ENCODE data around the gene ARHGAP1.
A peak's percentile ranks its signal among the peaks of the same experiment; 100 is the strongest.
"Not testable (repeated sequence)": the region's sequence is repeated elsewhere in the genome, so short reads cannot be mapped to it uniquely, and the experiment has no call there.

ARHGAP1 gene

DNA sequence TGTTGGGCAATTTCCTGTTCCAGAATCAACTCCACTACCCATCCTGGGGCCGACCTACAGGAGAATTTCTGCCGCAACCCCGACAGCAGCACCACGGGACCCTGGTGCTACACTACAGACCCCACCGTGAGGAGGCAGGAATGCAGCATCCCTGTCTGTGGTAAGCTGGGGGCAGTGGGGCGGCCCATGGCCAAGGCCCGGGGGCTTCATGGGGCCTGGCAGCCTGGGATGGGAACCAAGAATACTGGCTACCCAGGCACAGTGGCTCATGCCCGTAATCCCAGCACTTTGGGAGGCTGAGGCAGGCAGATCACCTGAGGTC is 22.9 kb upstream of the ARHGAP1 start:
- DNase-seq (ENCODE audit: low spot score), result no peak

DNA sequence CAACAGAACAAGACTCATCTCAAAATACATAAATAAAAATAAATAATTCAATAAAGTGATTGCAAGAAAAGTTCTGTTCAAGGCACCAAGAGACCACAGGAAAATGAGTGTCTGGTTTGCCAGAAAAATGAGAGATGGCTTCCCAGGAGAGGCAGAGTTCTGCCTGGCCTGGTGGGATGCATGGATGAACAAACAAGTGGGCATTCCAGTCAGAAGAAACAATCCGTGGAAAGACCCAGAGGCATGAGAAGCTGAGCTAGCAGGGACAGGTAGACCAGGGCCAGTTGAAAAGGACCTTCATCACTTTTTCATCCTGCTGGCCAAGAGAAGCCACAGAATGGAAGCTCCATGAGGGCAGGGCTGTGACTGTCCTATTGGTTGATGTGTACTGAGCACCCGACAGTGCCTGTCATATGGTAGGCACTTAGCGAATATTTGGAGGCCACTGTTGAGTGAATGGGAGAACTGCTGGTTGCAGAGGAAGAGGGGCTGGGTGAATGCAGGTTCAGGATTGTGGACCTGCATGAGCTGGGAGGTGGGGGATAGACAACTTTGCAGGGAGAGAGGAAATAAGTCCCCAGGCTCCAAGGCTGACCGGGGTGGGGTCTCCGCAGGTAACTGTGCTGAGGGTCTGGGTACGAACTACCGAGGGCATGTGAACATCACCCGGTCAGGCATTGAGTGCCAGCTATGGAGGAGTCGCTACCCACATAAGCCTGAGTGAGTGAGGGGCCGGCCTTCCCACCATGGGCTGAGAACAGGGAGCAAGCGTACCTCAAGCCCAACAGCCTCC is 22.3 kb upstream of the ARHGAP1 start:
- no peak for DNase-seq (ENCODE audit: low spot score)

DNA sequence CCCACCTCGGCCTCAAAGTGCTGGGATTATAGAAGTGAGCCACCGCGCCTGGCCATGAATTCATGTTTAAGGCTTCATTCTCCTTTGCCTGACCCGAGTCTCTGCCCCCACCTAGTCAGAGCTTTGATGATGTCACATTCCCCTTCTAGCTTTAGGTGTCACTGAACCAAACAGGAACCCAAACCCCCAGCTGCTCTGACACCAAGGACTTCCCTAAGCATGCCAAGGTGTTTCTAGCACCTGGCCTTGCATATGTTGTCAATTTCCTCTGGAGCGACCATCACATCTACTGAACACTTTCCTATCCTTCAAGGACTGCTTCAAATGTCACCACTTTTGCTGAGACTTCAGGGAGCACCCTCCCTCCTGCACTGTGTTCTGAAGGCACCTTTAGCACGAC is 20.9 kb upstream of the ARHGAP1 start:
- no peak for DNase-seq (ENCODE audit: low spot score)

DNA sequence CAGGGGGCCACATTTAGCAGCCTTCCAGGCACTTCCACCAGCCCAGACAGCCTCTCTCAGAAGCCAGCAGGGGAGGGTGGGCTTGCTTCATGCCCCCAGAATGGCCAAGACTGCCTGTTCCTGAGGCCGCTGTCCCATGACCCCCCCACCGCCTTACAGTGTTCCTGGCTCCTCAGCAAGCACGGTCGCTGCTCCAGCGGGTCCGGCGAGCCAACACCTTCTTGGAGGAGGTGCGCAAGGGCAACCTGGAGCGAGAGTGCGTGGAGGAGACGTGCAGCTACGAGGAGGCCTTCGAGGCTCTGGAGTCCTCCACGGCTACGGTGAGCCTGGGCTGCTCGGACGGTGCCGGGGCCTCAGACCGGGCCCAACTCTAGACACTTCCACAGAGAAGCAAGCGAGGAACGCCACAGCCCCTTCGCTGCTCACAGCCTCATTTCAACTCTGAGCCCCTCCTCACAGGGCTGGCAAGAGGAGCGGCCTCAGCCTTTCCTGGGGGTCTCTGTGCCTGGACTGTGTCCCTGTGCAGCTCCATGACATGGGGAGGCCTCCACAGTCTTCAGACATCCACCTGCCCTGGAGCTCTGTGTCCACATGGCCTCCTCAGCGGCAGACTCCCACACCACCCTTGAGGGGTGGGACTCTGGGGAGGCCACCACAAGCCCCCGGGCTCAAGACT is 19.3 kb upstream of the ARHGAP1 start:
- no peak for DNase-seq (ENCODE audit: low spot score)

DNA sequence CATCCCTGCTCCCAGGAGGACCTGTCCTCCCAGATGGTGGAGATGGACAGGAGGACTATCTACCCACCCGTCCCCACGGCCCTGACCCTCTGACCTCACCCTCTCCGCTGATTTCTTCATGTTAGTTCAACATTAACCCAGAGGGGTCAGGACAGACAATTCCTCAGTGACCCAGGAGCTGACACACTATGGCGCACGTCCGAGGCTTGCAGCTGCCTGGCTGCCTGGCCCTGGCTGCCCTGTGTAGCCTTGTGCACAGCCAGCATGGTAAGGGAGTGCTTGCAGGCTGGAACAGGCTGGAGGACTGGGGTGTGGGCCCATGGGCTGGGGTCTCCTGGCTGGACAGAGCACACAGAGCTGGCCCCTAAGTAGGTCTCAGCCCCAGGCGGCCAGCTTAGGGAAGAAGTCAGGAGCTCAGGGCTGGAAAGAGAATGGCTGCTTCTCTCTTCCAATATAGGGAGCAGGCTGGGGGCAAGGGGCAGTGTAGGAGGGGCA is 18.7 kb upstream of the ARHGAP1 start, which contains the start of gene F2:
Gene F2, plus strand, starts transcription at position 166 of the 495 bp plus-strand sequence. Its CDS starts 23 bp downstream, at position 189.
- DNase-seq (ENCODE audit: low spot score), result no peak

DNA sequence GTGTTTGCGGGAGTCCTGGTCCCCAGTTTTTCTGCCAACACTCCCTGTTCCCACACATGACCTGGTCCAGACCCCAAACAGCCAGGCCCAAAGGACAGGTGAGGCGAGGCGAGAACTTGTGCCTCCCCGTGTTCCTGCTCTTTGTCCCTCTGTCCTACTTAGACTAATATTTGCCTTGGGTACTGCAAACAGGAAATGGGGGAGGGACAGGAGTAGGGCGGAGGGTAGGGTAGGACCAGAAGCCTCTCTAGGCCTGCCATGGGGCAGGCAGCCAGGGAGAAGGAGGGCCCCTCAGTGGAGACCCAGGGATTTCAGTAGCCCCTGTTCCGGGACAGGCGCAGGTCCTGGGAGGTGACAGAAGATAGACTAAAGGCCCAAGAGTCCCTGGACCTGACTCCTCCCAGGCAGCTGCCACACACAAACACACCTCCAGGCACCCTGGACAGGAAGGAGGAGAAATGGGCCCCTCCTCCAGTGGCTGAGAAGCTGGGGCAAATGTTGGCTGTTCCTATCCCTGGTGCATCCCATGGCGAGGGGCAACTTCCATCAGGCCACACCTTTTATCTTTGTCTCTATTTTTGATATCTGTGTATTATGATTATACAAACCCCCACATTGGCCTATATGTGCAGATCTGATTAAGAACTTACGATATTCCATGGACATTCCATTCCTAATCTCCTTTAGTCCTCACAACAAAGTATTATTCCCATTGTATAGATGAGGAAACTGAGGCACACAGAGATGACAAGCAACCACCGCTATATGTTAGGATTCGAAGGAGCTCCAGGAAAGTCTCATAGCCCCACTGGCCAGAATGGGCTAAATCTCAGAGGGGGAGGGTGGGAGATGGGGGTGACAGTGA is 18.0 kb upstream of the ARHGAP1 start:
- DNase-seq (ENCODE audit: low spot score), result no peak

DNA sequence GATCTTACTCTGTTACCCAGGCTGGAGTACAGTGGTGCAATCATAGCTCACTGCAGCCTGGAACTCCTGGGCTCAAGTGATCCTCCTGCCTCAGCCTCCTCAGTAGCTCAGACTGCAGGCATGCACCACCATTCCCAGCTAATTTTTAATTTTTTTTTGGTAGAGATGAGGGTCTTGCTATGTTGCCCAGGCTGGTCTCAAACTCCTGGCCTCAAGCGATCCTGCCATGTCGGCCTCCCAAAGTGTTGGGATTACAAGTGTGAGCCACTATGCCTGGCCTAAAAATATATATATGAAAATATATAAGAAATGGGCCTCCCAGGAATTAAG is 17.4 kb upstream of the ARHGAP1 start:
- DNase-seq (ENCODE audit: low spot score), result not testable (repeated sequence)

DNA sequence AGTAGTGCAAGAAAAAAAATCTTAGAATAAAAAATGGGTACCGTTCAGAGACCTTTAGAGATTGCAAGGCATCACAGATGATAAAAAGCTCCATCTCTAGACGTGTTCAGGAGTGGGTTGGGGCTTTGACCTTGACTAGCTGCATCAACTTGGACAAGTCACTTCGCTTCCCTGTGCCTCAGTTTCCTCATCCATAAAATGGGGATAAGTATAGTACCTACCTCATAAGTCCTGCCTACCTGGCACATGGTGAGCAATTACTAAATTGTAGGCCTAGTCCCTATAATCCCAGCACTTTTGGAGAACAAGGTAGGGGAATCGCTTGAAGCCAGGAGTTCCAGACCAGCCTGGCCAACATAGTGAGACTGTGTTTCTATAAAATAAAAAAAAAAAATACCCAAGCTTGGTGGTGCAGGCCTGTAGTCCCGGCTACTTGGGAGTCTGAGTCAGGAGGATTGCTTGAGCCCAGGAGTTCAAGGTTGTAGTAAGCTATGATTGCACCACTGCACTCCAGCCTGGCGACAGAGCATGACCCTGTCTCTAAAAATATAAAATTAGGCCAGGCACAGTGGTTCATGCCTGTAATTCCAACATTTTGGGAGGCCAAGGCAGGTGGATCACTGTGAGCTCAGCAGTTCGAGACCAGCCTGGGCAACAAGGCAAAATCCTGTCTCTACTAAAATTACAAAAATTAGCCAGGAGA is 12.6 kb upstream of the ARHGAP1 start:
- DNase-seq (ENCODE audit: low spot score), result no peak

DNA sequence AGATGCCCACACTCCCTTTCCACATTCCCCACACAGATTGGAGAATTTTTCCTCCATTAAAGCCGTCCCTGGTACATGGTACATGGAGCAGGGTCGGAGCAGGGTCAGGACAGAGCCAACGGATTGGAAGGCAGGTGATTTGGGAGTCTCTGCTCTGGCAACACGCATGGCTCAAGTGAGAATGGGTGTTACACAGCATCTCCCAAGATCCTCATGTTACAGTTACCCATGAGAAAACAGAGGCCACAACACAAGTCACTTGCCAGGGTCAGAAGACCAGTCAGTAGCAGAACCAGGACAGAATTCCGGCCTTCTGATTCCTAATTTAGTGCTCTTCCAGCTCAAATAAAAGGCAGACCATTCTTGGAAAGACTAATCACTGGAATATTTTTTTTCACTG is 10.9 kb upstream of the ARHGAP1 start:
- no peak for DNase-seq (ENCODE audit: low spot score)

DNA sequence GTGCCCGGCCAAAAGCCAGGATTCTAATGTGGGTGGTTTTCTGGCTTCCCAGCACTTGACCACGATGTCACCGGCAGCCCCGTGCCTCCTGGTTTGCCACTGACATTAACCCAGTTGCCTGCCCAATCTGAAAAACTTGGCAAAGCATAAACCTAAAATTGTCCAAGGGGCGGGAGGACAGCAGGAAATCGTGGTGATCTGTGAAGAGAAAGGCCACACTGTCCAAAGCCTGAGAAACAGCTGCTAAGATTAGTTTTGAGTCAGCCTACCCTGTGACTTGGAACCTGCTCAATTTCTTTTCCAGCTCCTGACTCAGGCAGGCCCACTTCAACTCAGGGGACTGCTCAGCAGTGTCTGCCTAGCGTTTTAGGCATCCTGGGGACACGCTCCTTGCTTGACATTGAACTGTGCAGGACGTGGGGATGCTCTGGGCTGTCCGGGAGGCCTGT is 10.4 kb upstream of the ARHGAP1 start:
- DNase-seq (ENCODE audit: low spot score), result peak; percentile 86

DNA sequence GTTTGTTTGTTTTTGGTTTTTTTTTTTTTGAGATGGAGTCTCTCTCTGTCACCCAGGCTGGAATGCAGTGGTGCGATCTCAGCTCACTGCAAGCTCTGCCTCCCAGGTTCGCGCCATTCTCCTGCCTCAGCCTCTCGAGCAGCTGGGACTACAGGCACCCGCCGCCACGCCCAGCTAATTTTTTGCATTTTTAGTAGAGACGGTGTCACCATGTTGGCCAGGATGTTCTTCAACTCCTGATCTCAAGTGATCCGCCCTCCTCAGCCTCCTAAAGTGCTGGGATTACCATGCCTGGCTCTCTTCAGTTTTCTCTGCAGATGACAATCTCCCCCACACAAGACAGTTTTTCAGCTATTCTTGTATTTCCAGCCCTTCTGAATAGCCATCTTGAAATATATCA is 8.9 kb upstream of the ARHGAP1 start:
- not testable (repeated sequence) for DNase-seq (ENCODE audit: low spot score)

DNA sequence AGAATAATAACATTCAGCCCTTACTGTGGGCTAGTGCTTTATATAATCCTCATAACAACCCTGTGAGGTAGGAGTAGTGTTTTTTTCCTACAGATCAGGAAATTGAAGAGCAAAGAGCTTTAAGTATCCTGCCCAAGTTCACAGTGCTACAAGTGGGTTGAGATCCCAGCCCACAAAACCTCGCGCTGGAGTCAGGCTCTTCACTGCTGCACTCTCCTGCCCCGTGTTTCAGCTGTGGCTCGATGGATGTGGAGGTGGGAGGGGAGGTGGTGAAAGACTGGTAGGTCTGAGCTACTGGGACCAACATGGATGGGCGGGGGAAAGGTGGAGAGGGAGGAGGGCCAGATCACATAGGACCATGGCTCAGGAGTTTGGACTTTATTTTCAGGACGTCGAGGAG is 6.5 kb upstream of the ARHGAP1 start:
- DNase-seq (ENCODE audit: low spot score), result no peak

DNA sequence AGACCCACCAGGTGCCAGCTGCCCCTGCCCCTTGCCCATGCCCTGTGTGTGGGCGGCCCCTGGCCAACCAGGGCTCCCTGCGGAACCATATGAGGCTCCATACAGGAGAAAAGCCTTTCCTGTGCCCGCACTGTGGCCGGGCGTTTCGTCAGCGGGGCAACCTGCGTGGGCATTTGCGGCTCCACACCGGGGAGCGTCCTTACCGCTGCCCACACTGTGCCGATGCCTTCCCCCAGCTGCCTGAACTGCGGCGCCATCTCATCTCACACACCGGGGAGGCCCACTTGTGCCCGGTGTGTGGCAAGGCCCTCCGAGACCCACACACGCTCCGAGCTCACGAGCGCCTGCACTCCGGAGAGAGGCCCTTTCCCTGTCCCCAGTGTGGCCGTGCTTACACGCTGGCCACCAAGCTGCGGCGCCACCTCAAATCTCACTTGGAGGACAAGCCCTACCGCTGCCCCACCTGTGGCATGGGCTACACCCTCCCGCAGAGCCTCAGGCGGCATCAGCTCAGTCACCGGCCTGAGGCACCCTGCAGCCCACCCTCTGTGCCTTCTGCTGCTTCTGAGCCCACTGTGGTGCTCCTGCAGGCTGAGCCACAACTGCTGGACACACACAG is 4.8 kb upstream of the ARHGAP1 start:
- no peak for DNase-seq (ENCODE audit: low spot score)

DNA sequence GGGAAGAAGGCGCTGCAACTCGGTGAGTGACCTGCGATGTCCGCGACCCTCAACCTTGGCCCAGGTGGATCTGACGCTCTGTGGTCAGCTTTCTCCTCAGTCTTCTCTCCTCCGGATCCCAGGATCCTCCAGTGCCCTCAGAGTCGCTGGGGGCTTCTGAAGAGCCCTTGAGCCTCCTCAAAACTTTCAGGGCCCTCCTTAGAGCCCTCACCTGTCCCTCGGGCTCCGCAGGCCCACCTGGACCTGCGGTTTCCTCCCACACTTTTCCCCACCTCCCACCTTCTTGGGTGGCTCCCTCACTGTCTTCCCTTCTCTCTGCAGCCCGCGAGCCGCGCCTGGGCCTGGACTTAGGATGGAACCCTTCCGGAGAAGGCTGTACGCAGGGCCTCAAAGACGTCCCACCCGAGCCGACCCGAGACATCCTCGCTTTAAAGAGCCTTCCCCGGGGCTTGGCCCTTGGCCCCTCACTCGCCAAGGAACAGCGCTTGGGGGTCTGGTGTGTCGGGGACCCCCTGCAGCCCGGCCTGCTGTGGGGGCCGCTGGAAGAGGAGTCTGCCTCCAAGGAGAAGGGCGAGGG is 747 bp upstream of the ARHGAP1 start:
- DNase-seq (ENCODE audit: low spot score), result no peak

DNA sequence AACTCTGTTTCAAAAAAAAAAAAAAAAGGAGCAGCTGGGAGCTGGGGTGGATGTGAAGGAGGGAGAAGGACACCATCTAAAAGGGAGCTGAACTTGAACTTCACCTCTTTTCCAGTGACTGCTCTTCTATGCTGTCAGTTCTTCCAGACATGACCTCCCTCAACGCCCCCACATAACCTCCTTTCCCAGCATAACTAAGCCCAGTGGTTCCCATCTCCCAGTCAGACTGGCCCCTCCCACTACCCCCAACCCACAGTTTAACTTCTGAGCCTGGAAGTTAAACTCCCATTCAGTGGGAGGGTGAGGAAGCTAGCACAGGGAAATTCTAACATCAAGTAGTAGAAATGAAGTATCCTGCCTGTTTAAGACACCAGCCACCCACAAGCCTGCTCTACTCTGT is 1.8 kb downstream of the ARHGAP1 start:
- no peak for DNase-seq (ENCODE audit: low spot score)

DNA sequence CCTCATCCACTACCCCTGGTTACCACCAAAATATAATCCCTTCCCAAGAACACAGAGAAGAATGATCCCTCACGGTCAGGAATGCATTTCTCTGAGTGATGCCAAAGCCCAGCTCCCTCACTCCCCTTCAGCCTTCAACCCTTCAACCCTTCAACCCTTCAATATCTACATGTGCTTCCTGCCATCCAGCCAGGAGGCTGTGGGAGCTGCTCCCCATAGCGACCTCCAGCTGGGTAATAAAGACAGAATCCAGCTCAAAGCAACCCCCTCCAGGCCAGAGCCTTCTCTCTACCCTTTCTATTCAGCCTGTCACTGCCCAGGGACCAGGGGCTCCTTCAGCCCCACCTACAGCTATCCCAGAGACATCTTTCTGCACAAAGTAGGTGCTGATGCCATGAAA is 2.7 kb downstream of the ARHGAP1 start:
- no peak for DNase-seq (ENCODE audit: low spot score)

DNA sequence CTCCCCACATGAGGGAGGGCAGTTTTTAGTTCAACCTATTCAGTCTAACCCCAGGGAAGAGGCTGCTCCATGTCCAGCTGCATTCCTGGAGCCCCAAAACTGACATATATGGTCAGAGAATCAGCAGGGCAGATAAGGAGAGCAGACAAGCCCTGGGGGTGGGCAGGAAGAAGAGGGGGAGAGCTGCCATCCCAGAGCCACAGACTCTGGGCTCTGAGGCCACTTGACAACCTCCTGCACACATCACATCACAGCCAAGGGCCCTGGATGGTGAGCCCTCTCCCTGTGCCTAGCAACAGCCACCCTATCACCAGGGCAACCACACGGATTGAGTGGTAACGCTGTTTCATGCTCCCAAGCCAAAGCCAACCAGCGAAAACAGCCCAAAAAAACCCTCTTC is 3.1 kb downstream of the ARHGAP1 start:
- DNase-seq (ENCODE audit: low spot score), result no peak

DNA sequence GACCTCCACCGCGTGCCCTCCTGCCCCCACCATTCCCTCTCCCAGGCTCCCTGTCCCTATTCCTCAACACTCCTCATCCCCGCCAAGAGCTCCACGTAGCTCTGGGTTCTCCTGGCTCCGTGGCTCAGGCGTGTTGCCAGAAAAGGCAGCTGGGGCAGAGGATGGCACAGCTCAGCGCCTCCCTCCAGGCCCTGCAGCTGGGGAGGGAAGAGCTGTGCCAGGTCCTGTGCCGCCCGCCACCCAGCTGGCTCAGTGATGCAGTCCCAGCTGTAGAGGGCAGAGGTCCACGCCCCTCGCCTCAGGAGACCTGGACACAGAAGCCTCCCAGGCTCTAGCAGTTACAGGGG is 4.2 kb downstream of the ARHGAP1 start:
- DNase-seq (ENCODE audit: low spot score), result no peak

DNA sequence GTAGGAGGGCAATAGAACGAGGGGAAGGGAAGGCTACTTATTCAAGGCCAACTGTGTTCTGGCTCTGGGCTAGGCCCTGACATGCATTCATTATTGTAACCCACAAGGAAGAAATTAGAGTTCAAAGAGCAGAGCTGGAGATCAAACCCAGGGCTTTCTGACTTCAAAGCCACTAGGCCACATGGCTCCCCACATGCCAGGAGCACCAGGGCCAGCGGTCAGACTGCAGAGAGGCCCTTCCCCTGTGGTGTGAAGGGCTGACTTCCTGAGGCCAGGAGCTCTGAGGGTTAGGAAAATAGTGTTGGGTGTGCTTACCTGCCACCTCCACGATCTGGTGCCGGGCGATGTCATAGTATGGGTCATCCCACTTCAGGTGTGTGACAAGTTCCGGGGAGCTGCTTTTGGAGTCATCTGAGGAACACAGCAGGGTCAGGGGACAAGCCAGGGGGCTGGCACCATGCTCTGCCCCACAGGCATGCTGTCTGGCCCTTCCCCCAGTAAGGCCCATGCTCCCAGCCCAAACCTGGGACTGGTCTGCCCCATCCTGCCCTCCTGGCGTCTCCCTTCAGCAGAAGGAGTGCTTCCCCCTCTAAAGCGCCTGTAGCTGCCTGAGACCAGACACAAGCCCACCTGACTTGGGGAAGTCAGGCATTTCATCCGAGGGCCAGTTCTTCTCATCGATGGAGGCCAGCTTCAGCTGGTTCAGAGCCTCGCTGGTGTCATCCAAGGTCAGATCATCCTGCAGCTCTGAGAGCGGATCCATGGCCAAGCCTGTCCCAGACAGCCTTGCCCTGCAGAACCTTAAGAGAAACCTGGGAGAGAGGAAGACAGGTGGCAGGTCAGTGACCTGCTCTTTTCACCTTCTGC is 4.8 kb downstream of the ARHGAP1 start:
- no peak for DNase-seq (ENCODE audit: low spot score)

DNA sequence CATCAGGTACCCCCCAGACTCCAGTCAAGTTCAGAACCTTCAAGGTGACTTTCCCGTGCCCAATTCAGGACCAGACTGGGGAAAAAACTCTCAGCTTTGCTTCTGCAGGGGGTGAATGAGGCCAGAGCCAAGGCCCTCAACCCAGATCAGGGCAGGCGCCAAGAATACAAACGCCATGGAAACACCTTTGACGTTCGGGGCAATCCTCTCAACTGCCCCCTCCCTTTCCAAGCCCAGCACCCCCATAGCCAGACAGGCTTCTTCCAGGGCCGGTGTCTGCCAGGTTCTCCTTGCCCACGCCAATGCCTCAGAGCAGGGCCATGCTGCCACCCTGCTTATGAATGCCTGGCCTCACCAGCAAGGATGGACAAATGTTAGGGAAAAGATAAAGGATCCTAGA is 5.8 kb downstream of the ARHGAP1 start:
- DNase-seq (ENCODE audit: low spot score), result no peak
